Measurements from ENCODE around the gene SF3B3. TPM values are rescaled to one million over a fixed set of nuclear protein-coding genes. Genes with fewer than 3 reads are reported as not detected.

SF3B3 gene
- total RNA-seq, 1 experiment from 2014 or later: 475 TPM

- no peak for TF ChIP-seq ESRRA (CRISPR knock-in tag; IDR thresholded peaks at IDR 0.05; ENCODE audit: borderline replicate concordance)
- no peak for TF ChIP-seq ZSCAN18 (CRISPR knock-in tag; IDR thresholded peaks at IDR 0.05)
- TF ChIP-seq STAT6 (CRISPR knock-in tag; conservative IDR thresholded peaks at IDR 0.05; ENCODE audit: low read depth): no peak
- no peak for TF ChIP-seq OVOL2 (CRISPR knock-in tag; IDR thresholded peaks at IDR 0.05; ENCODE audit: borderline replicate concordance)
- TF ChIP-seq PRDM15 (CRISPR knock-in tag; IDR thresholded peaks at IDR 0.05): no peak
- TF ChIP-seq, protein P1, sequence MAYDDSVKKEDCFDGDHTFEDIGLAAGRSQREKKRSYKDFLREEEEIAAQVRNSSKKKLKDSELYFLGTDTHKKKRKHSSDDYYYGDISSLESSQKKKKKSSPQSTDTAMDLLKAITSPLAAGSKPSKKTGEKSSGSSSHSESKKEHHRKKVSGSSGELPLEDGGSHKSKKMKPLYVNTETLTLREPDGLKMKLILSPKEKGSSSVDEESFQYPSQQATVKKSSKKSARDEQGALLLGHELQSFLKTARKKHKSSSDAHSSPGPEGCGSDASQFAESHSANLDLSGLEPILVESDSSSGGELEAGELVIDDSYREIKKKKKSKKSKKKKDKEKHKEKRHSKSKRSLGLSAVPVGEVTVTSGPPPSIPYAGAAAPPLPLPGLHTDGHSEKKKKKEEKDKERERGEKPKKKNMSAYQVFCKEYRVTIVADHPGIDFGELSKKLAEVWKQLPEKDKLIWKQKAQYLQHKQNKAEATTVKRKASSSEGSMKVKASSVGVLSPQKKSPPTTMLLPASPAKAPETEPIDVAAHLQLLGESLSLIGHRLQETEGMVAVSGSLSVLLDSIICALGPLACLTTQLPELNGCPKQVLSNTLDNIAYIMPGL (CRISPR knock-in tag; IDR thresholded peaks at IDR 0.05): no peak
- TF ChIP-seq ZNF317 (CRISPR knock-in tag; IDR thresholded peaks at IDR 0.05; ENCODE audit: borderline replicate concordance, low read depth): no peak
- TF ChIP-seq ZNF396 (CRISPR knock-in tag; IDR thresholded peaks at IDR 0.05; ENCODE audit: borderline replicate concordance): no peak
- TF ChIP-seq JUN (CRISPR knock-in tag; IDR thresholded peaks at IDR 0.05): no peak
- TF ChIP-seq SOX15 (CRISPR knock-in tag; IDR thresholded peaks at IDR 0.05): no peak
- TF ChIP-seq, protein P2, sequence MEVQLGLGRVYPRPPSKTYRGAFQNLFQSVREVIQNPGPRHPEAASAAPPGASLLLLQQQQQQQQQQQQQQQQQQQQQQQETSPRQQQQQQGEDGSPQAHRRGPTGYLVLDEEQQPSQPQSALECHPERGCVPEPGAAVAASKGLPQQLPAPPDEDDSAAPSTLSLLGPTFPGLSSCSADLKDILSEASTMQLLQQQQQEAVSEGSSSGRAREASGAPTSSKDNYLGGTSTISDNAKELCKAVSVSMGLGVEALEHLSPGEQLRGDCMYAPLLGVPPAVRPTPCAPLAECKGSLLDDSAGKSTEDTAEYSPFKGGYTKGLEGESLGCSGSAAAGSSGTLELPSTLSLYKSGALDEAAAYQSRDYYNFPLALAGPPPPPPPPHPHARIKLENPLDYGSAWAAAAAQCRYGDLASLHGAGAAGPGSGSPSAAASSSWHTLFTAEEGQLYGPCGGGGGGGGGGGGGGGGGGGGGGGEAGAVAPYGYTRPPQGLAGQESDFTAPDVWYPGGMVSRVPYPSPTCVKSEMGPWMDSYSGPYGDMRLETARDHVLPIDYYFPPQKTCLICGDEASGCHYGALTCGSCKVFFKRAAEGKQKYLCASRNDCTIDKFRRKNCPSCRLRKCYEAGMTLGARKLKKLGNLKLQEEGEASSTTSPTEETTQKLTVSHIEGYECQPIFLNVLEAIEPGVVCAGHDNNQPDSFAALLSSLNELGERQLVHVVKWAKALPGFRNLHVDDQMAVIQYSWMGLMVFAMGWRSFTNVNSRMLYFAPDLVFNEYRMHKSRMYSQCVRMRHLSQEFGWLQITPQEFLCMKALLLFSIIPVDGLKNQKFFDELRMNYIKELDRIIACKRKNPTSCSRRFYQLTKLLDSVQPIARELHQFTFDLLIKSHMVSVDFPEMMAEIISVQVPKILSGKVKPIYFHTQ (CRISPR knock-in tag; IDR thresholded peaks at IDR 0.05): 0 out of 2 replicates have a peak, but pooled peaks have one; percentile 27
- TF ChIP-seq USF1 (CRISPR knock-in tag; IDR thresholded peaks at IDR 0.05): no peak
Measured at GRCh38 chr16:70611785-70612303, 88.2 kb downstream of the SF3B3 start (continued).
